ENCODE results near the gene AIRE. TPM values are rescaled to one million over a fixed set of nuclear protein-coding genes. Genes with fewer than 3 reads are reported as not detected.

Gene AIRE
- total RNA-seq, 1 donor from 2014 or later = not detected

DNA sequence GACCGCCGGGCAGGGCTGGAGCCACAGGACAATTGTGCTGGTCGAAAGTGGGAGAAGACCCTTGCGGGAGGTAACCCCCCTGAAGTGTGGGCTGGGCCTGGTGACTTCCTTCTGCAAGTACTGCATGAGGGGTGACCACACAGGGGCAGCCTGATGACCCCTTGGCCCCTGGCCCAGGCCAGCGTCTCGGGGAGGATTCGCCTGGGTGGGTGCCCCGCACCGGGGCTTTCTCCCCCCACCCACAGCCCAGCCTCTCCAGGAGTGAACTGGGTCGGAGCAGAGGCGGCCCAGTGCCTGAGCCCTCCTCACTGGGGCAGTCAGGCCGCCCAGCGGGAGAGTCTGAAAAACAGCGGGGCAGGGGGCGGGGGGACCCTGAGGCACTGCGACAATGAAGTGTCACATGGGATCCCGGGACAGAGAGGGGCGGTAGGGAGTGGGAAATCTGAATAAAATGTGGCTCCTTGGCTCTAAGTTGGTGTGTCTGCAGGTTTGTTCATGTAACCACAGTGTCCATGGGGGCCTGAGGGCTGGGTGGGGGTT lies 22.4 kb upstream of the AIRE start:
- TF ChIP-seq, protein P1, sequence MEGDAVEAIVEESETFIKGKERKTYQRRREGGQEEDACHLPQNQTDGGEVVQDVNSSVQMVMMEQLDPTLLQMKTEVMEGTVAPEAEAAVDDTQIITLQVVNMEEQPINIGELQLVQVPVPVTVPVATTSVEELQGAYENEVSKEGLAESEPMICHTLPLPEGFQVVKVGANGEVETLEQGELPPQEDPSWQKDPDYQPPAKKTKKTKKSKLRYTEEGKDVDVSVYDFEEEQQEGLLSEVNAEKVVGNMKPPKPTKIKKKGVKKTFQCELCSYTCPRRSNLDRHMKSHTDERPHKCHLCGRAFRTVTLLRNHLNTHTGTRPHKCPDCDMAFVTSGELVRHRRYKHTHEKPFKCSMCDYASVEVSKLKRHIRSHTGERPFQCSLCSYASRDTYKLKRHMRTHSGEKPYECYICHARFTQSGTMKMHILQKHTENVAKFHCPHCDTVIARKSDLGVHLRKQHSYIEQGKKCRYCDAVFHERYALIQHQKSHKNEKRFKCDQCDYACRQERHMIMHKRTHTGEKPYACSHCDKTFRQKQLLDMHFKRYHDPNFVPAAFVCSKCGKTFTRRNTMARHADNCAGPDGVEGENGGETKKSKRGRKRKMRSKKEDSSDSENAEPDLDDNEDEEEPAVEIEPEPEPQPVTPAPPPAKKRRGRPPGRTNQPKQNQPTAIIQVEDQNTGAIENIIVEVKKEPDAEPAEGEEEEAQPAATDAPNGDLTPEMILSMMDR (conservative IDR thresholded peaks at IDR 0.05; ENCODE audit: low read depth, low read length) = no peak
- DNase-seq (ENCODE audit: low read depth) = no peak
- H3K4me3 ChIP-seq (ENCODE audit: low read depth, low read length) = no peak overlapping the region

DNA sequence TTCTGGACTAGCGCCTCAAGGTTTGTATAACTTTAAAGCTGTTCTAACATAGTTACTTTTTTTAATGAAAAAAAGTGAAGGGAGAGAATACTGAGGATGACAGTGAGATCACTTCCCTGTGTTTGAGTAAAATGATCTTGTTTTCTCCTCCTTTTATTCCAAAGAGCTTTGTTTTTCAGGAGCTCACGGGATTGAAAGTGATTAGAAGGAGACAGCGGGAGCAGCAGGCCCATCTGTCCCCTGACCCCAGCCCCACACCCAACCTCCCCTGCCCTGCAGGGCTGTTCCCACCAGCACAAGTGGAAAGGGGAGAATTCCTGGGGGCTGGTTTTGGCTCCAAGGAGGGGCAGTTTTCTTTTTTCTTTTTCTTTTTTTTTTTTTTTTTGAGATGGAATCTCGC lies 21.9 kb upstream of the AIRE start:
- no peak overlapping the region for H3K4me3 ChIP-seq (ENCODE audit: low read depth, low read length)
- DNase-seq (ENCODE audit: low read depth) = no peak
- TF ChIP-seq, protein P1 (conservative IDR thresholded peaks at IDR 0.05; ENCODE audit: low read depth, low read length) = no peak

DNA sequence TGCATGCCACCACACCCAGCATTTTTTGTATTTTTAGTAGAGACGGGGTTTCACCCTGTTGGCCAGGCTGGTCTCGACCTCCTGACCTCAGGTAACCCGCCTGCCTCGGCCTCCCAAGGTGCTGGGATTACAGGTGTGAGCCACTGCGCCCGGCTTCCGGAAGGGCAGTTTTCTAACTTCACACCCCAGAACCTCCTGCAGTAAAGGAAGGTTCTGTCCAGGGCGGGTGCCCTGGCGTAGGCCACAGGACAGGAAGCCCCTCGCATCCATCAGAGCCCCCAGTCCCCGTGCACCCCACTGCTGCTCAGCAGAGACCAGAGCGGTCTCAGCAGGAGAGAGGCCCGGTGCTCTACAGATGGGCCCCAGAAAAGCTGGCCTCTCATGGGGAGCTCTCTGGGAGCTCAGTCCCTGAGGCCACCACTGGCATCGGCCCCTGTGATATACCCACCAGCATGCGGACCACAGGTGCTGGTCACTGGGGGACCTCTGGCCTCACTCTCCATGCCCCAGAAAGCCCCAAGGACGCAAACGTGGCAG lies 19.9 kb upstream of the AIRE start:
- H3K4me3 ChIP-seq (ENCODE audit: low read depth, low read length) = no peak overlapping the region
- TF ChIP-seq, protein P1 (conservative IDR thresholded peaks at IDR 0.05; ENCODE audit: low read depth, low read length) = no peak
- DNase-seq (ENCODE audit: low read depth) = no peak

DNA sequence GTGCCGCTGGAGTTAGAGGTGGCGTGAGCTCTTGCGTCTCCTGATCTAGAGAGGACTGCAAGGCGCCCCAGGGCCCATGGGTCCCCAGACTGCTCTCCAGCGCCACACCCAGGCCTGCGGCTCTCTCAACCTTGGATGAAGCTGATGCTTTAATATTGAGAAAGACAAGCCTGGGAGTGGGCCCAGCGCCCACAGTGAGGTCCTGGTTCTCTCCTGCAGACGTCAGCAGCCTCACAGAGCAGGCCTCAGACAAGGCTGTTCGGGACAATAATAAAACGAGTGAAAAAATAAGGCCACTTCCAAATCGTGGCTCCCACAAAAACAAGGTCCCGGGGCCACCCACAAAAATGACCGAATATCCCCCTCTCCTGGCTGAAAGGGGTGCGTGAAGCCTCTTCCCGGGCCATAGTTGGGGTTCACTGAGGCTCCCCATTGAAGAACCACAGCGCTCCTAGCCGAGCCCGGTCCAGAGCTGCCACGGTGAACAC lies 18.0 kb upstream of the AIRE start:
- TF ChIP-seq, protein P1 (conservative IDR thresholded peaks at IDR 0.05; ENCODE audit: low read depth, low read length) = peak; percentile 4

DNA sequence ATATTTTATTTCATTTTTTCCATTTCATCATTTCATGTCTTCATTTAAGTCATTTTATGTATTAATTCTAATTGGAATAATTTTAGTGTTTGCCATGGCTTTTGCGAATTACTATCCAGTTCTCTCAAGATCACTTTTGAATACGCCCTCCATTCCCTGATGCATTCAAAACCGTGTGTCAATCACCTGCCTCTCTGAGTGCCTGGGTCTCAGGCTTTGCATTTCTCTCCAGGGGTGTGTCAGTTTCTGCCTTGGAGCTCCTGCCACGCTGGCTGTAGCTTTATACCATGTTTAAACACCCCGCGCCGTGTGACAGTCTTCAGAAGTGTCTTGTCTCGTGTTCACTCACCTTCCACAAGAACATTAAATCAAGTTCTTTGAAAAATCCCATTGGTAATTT lies 16.6 kb upstream of the AIRE start:
- DNase-seq (ENCODE audit: low read depth) = no peak
- TF ChIP-seq, protein P1 (conservative IDR thresholded peaks at IDR 0.05; ENCODE audit: low read depth, low read length) = no peak
- no peak overlapping the region for H3K4me3 ChIP-seq (ENCODE audit: low read depth, low read length)

More for the DNA sequence above, 18.0 kb upstream of the AIRE start:
- DNase-seq (ENCODE audit: low read depth) = no peak
- H3K4me3 ChIP-seq (ENCODE audit: low read depth, low read length) = no peak overlapping the region

DNA sequence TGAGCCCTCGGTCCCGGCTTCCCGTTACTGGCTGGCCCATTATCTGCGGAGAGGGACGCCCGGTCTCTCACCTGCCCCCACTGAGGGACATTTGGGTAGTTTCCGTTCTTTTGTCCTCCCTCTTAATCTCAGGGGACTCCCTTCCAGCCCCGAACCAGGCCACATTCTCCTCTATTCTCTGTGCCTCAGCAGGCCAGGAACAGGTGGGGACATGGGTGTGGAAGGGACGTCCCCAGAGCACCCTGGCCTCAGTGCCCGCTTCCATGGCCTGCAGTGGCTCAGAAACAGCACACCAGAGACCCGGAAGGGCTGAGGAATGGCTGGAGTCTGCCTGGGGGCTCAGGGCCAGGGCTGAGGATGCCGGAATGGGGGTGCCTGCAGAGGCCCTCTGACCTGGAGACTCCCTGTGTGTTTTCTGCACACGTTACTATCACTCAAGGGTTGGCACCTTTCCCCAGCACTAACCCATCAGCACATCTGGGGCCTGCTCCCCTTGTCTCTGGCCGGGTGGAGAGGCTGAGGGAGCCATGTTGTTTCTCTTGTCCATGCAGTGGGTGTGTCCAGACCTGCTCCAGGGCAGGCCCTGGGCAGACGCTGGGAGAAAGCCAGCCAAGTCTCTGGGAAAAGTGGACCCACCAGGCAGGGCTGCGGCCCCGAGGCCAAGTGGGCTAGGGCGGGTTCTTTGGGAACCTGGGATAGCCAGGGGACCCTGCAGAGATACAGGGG lies 14.0 kb upstream of the AIRE start:
- TF ChIP-seq, protein P1 (conservative IDR thresholded peaks at IDR 0.05; ENCODE audit: low read depth, low read length) = no peak
- H3K4me3 ChIP-seq (ENCODE audit: low read depth, low read length) = no peak overlapping the region
- no peak for DNase-seq (ENCODE audit: low read depth)

All from epithelial cell of proximal tubule (primary cell).